ENCODE measurements around the gene TLE4. TPM values are rescaled to one million over a fixed set of nuclear protein-coding genes. Genes with fewer than 3 reads are reported as not detected.

Gene TLE4
- total RNA-seq, 1 experiment from 2014 or later, result 17.9 TPM

DNA sequence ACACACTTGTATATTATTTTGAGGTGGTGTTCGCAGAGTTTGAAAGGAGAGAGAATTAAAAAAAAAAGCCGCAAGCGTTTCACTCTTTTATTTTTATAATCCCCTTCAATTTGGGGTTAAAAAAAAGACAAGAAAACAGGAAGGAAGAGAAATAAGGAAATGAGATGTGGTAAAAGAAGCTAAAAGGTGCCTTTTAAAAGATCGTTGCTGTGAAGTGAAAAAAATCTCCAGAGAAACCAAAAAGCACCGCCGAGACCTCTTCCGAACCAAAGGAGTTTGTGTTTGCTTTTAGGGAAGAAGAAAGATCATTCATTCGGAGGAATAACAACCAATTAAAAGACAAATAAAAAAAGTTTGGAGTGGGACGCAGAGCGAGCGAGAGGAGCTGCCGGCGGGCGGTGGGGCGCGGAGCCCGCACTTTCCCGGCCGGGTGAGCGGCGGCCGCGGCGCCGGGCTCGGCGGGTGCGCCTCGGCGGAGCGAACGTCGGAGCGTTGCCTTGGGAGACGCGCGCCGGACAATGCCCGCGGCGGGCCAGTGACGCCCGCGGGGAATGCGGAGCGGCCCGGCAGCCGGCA, 355 bp downstream of the TLE4 start:
- DNase-seq, result peak; percentile 39
- peaks cover 16% of the 10 kb centered on the region for H3K79me2 ChIP-seq (ENCODE audit: low read length)
- ATAC-seq, result peak; percentile 3; the same call in 1 of the 2 replicates
- H3K4me3 ChIP-seq (ENCODE audit: low read length), result peak overlapping the region; percentile 70
- H2AFZ ChIP-seq (ENCODE audit: low read length), result peak overlapping the region; percentile 52
- intact Hi-C loops (cut with micrococcal nuclease), result loop anchor here (5.0 to 10.0 kb wide), 5 partner anchors 50 to 605 kb away; no protein-coding TSS in a partner anchor
- TF ChIP-seq, protein P1, sequence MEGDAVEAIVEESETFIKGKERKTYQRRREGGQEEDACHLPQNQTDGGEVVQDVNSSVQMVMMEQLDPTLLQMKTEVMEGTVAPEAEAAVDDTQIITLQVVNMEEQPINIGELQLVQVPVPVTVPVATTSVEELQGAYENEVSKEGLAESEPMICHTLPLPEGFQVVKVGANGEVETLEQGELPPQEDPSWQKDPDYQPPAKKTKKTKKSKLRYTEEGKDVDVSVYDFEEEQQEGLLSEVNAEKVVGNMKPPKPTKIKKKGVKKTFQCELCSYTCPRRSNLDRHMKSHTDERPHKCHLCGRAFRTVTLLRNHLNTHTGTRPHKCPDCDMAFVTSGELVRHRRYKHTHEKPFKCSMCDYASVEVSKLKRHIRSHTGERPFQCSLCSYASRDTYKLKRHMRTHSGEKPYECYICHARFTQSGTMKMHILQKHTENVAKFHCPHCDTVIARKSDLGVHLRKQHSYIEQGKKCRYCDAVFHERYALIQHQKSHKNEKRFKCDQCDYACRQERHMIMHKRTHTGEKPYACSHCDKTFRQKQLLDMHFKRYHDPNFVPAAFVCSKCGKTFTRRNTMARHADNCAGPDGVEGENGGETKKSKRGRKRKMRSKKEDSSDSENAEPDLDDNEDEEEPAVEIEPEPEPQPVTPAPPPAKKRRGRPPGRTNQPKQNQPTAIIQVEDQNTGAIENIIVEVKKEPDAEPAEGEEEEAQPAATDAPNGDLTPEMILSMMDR (conservative IDR thresholded peaks at IDR 0.05; ENCODE audit: low read depth, low read length), result no peak
- no peaks in the 10 kb centered on the region for H3K27me3 ChIP-seq (ENCODE audit: low read length)
- H4K20me1 ChIP-seq (ENCODE audit: low read length), result no peaks in the 10 kb centered on the region
- peak overlapping the region; percentile 22 for H3K27ac ChIP-seq (ENCODE audit: low read length)
- H3F3A ChIP-seq (ENCODE audit: low read length, unreplicated experiment), result no peaks in the 10 kb centered on the region
- CTCF ChIA-PET, result no interaction called here
- TSS peak; percentile 96 for BruUV-seq (replicated peaks)
- peak overlapping the region; percentile 78 for H3K4me2 ChIP-seq (ENCODE audit: low read length)
- peaks cover 12% of the 10 kb centered on the region; the same call in 1 of the 2 replicates for H3K4me1 ChIP-seq (ENCODE audit: insufficient read depth, low read length)
- no peaks in the 10 kb centered on the region for H3K9me3 ChIP-seq (ENCODE audit: low read length)
- POLR2A ChIA-PET (ENCODE audit: unreplicated experiment), result interaction anchor here (0.5 to 0.7 kb wide), 3 partner anchors 82 to 551 kb away, joined by 4 read pairs; no protein-coding TSS in a partner anchor
- H3K9me2 ChIP-seq (replicated peaks; ENCODE audit: low read length), result no peaks in the 10 kb centered on the region
- H3K9ac ChIP-seq (ENCODE audit: low read length), result peak overlapping the region; percentile 52
- H3K36me3 ChIP-seq (ENCODE audit: low read depth, low read length), result no peaks in the 10 kb centered on the region

DNA sequence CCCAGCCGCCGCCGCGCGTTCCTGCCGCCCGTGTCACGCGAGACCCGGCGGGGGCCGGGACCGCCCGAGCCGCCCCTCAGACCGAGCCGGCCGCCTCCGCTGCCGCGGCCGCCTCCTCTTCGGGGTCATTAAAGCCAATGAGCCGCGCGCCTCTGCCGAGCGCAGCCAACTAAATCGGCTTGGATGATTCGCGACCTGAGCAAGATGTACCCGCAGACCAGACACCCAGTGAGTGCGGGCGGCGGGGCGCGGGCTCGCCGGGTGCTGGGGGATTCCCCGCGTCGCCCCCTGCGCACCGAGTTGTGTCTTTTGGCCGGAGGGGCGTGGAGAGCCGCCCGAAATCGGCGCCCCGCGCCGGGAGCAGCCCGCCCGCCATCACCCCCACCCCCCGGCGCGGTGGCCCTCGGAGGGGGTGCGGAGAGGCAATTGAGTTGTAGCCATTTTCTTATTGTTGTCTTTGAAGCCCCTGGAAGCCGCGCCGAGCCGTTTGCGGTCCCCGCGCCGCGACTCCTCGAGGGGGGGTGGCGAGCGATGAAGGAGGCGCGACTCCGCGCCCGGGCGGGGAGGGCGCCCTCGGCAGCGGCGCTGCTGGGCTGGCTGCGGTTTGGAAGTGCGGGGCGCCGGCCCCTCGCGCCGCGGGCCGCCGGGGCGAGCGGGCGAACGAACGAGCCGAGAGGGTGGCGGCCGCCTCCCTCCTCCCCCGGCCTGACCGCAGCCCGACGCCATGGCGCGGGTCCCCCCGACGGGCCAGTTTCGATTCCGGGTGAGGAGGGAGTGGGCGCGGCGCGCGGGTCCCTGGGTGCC, 1.0 kb downstream of the TLE4 start:
- H3K9ac ChIP-seq (ENCODE audit: low read length), result peak overlapping the region; percentile 58
- H3K4me1 ChIP-seq (ENCODE audit: insufficient read depth, low read length), result peaks cover 12% of the 10 kb centered on the region; the same call in 1 of the 2 replicates
- intact Hi-C loops (cut with micrococcal nuclease), result loop anchor here (5.0 to 10.0 kb wide), 5 partner anchors 49 to 604 kb away; no protein-coding TSS in a partner anchor
- BruUV-seq (replicated peaks), result no TSS peak
- no peak overlapping the region for H3K27ac ChIP-seq (ENCODE audit: low read length)
- DNase-seq (no peak), ATAC-seq (peak; percentile 1; the same call in 1 of the 2 replicates)
- H3K9me3 ChIP-seq (ENCODE audit: low read length), result no peaks in the 10 kb centered on the region
- H3K9me2 ChIP-seq (replicated peaks; ENCODE audit: low read length), result no peaks in the 10 kb centered on the region
- no peaks in the 10 kb centered on the region for H3K36me3 ChIP-seq (ENCODE audit: low read depth, low read length)
- H4K20me1 ChIP-seq (ENCODE audit: low read length), result no peaks in the 10 kb centered on the region
- ChIA-PET CTCF (no interaction called here), POLR2A (ENCODE audit: unreplicated experiment) (interaction anchor here (0.7 kb wide), 1 partner anchor 98 kb away, joined by 4 read pairs; no protein-coding TSS in a partner anchor)
- peak overlapping the region; percentile 79 for H3K4me2 ChIP-seq (ENCODE audit: low read length)
- H3K4me3 ChIP-seq (ENCODE audit: low read length), result peak overlapping the region; percentile 70
- TF ChIP-seq EZH2 (IDR thresholded peaks at IDR 0.05; ENCODE audit: low read length, unreplicated experiment), result no peak
- H3K79me2 ChIP-seq (ENCODE audit: low read length), result peaks cover 16% of the 10 kb centered on the region
- H3F3A ChIP-seq (ENCODE audit: low read length, unreplicated experiment), result no peaks in the 10 kb centered on the region
- peak overlapping the region; percentile 10; the same call in 1 of the 2 replicates for H2AFZ ChIP-seq (ENCODE audit: low read length)
- no peaks in the 10 kb centered on the region for H3K27me3 ChIP-seq (ENCODE audit: low read length)

DNA sequence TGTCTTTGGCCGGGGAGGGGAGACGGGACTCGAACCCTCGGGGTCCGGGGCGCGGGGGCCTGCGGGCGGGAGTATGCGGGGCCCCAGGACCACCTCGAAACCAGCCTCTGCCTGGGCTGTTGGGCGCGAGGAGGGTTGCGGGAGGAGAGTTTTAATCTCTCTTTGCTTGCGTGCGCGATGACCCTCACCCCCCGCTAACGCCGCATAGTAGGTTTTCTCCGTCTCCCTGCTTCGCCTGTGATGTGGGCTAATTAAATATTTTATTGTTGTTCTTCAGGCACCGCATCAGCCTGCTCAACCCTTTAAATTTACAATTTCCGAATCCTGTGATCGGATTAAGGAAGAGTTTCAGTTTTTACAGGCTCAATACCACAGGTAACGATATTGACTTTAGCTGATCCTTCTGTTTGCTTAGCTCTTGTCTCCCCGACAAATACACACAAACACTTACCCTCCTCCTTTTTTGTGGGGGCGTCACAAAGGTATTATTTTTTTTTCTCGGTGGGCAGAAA, 1.7 kb downstream of the TLE4 start:
- Histone ChIP-seq H2AFZ (ENCODE audit: low read length) (peak overlapping the region; percentile 10), H3K4me3 (ENCODE audit: low read length) (peak overlapping the region; percentile 70), H3K9me3 (ENCODE audit: low read length) (no peaks in the 10 kb centered on the region), H3K4me2 (ENCODE audit: low read length) (peak overlapping the region; percentile 79), H3K4me1 (ENCODE audit: insufficient read depth, low read length) (peaks cover 12% of the 10 kb centered on the region; the same call in 1 of the 2 replicates), H4K20me1 (ENCODE audit: low read length) (no peaks in the 10 kb centered on the region), H3K27me3 (ENCODE audit: low read length) (no peaks in the 10 kb centered on the region), H3K9me2 (replicated peaks; ENCODE audit: low read length) (no peaks in the 10 kb centered on the region), H3K36me3 (ENCODE audit: low read depth, low read length) (no peaks in the 10 kb centered on the region), H3K27ac (ENCODE audit: low read length) (no peak overlapping the region), H3K79me2 (ENCODE audit: low read length) (peaks cover 16% of the 10 kb centered on the region), H3K9ac (ENCODE audit: low read length) (peak overlapping the region; percentile 58), H3F3A (ENCODE audit: low read length, unreplicated experiment) (no peaks in the 10 kb centered on the region)
- TF ChIP-seq EZH2 (IDR thresholded peaks at IDR 0.05; ENCODE audit: low read length, unreplicated experiment) (no peak), EZH2phosphoT487 (IDR thresholded peaks at IDR 0.05; ENCODE audit: borderline replicate concordance, low read length) (no peak)
- TF ChIP-seq, protein P1 (conservative IDR thresholded peaks at IDR 0.05; ENCODE audit: low read depth, low read length), result no peak
- intact Hi-C loops (cut with micrococcal nuclease), result loop anchor here (5.0 to 10.0 kb wide), 5 partner anchors 49 to 604 kb away; no protein-coding TSS in a partner anchor
- DNase-seq, result peak; percentile 38
- ATAC-seq, result peak; percentile 1; the same call in 1 of the 2 replicates
- CTCF ChIA-PET, result no interaction called here
- no TSS peak for BruUV-seq (replicated peaks)
- POLR2A ChIA-PET (ENCODE audit: unreplicated experiment), result no interaction called here

All from PC-3 (cell line).